HG03095 (cell line): ENCODE results near the gene PROK2.

Source experiments
- ATAC-seq: cut with Tn5 transposase; IDR thresholded peaks from one replicate; pipeline ENCODE4 v1.9.1; 2021; ENCODE audit warnings: moderate library complexity; ENCODE audit not compliant: unreplicated experiment

Gene PROK2

GRCh38 chr3:71784914-71785531, at the start of gene PROK2:
PROK2 (minus strand) TSS chr3:71785148; CDS start chr3:71785052, 96 bp downstream.
- ATAC-seq = no peak

- ATAC-seq = no peak
Observed at GRCh38 chr3:71831599-71831998, 46.7 kb upstream of the PROK2 start.

- no peak for ATAC-seq
Observed at GRCh38 chr3:71825551-71826283, 40.8 kb upstream of the PROK2 start.

- no peak for ATAC-seq
Observed at GRCh38 chr3:71821116-71821515, 36.2 kb upstream of the PROK2 start.

- ATAC-seq = no peak
Observed at GRCh38 chr3:71817262-71817661, 32.3 kb upstream of the PROK2 start.

- ATAC-seq = no peak
Observed at GRCh38 chr3:71816767-71817156, 31.8 kb upstream of the PROK2 start.

GRCh38 chr3:71815340-71816067, 30.6 kb upstream of the PROK2 start:
- no peak for ATAC-seq

- ATAC-seq = no peak
Observed at GRCh38 chr3:71813704-71814103, 28.8 kb upstream of the PROK2 start.

GRCh38 chr3:71813073-71813472, 28.1 kb upstream of the PROK2 start:
- no peak for ATAC-seq

GRCh38 chr3:71810056-71810455, 25.1 kb upstream of the PROK2 start:
- ATAC-seq = no peak

GRCh38 chr3:71809321-71810026, 24.5 kb upstream of the PROK2 start:
- ATAC-seq = no peak

GRCh38 chr3:71806736-71807135, 21.8 kb upstream of the PROK2 start:
- no peak for ATAC-seq

- no peak for ATAC-seq
Observed at GRCh38 chr3:71805691-71806090, 20.7 kb upstream of the PROK2 start.

GRCh38 chr3:71805199-71805598, 20.3 kb upstream of the PROK2 start:
- ATAC-seq = no peak

GRCh38 chr3:71803248-71803647, 18.3 kb upstream of the PROK2 start:
- no peak for ATAC-seq

- no peak for ATAC-seq
Observed at GRCh38 chr3:71801986-71802385, 17.0 kb upstream of the PROK2 start.

GRCh38 chr3:71800023-71800422, 15.1 kb upstream of the PROK2 start:
- ATAC-seq = no peak

- no peak for ATAC-seq
Observed at GRCh38 chr3:71797455-71797854, 12.5 kb upstream of the PROK2 start.

GRCh38 chr3:71796290-71796689, 11.3 kb upstream of the PROK2 start:
- no peak for ATAC-seq

GRCh38 chr3:71791634-71792033, 6.7 kb upstream of the PROK2 start:
- no peak for ATAC-seq

GRCh38 chr3:71789922-71790321, 5.0 kb upstream of the PROK2 start:
- no peak for ATAC-seq
